ENCODE measurements around the gene GRIN2C. TPM values are rescaled to one million over a fixed set of nuclear protein-coding genes. Genes with fewer than 3 reads are reported as not detected.
"Not testable (repeated sequence)": the region's sequence is repeated elsewhere in the genome, so short reads cannot be mapped to it uniquely, and the experiment has no call there.

Gene GRIN2C
- polyA plus RNA-seq, 3 donors from 2014 or later = 0.66 TPM; not detected in 2

DNA sequence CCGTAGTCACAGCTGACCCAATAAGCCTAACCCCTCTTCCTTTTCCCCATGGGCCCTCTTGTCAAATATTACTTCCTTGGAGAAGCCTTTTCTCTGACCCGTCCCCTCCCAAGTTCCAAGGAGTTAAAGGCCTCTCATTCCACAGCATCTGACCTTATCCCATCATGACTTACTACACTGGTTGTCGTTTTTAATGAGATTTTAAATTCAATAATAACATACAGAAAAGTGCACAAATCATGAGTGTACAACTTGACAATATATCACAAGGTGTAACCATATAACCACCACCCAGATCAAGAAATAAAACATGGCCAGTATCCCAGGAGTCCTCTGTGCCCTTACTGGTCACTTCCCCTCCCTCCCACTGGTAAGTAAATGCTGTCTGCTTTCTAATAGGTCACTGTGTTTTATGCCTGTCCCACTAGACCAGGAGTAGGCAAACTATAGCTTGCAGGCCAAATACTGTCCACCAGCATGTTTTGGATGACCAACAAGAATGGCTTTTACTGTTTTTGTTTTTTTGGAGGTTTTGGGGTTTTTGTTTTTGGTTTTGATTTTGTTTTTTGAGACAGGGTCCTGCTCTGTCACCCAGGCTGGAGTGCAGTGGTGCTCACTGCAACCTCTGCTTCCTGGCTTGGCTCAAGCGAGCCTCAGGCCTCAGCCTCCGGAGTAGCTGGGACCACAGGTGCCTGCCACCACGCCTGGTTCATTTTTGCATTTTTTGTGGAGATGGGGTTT is 14.4 kb upstream of the GRIN2C start:
- Mint-ChIP-seq H3K4me1 (peaks cover 14 to 19% of the 10 kb centered on the region in 2 donors), H3K27ac (peak overlapping the region; percentile 92 to 97 (median 96))
- DNase-seq = no peak

DNA sequence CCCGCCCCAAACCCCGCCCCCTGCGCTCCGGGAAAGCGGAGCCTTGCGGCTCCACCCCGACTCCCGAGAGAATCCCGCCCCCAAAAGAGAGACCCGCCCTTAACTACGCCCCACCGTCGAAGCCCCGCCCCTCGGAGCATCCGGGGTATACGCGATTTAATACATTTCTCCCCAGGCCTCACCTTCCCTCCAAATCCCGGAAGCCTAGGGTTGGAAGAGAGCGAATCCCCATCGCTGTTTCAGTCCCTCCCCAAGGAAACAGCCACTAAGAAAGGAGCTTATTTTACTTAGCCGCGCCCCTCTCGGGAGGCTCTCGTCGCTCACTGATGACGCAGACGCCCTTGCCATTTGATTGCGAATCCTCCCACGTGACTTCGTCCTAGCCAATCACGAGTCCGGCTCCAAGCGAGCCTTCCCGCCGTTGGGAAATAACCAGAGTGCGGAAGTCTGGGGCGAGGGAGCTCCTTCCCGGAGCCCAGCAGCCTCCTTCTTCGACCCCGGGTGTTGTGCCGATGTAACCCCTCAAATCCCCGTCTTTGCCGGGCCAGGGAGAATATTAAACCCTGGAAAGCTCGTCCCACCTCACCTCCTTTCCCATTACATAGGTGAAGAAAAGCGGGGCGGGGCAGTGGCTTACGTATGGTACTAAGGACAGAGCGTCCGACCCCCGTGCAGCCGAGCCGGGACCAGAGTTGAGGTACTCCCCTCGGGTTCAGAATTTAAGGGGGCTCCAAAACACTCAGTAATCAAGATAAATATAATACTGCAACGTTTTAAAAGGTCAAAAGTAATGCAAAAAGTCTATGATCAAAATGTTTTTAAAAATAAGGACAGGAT is 13.6 kb upstream of the GRIN2C start:
- peak overlapping the region; percentile 85 to 93 (median 89) for H3K4me3 Mint-ChIP-seq
- no peaks in the 10 kb centered on the region for H3K36me3 Mint-ChIP-seq
- peaks cover 14 to 19% of the 10 kb centered on the region in 2 donors for H3K4me1 Mint-ChIP-seq
- peaks cover 8 to 11% (median 10%) of the 10 kb centered on the region in 3 donors for H3K27me3 Mint-ChIP-seq (ENCODE audit: low read depth in 3 of 3)
- DNase-seq = peak; percentile 99
- H3K27ac Mint-ChIP-seq = peak overlapping the region; percentile 92 to 97 (median 96)
- no peaks in the 10 kb centered on the region for H3K9me3 Mint-ChIP-seq

More for the DNA sequence above, 14.4 kb upstream of the GRIN2C start:
- peak overlapping the region; percentile 85 to 93 (median 89) for H3K4me3 Mint-ChIP-seq
- H3K9me3 Mint-ChIP-seq = no peaks in the 10 kb centered on the region
- H3K36me3 Mint-ChIP-seq = no peaks in the 10 kb centered on the region
- peaks cover 8 to 11% (median 10%) of the 10 kb centered on the region in 3 donors for H3K27me3 Mint-ChIP-seq (ENCODE audit: low read depth in 3 of 3)

DNA sequence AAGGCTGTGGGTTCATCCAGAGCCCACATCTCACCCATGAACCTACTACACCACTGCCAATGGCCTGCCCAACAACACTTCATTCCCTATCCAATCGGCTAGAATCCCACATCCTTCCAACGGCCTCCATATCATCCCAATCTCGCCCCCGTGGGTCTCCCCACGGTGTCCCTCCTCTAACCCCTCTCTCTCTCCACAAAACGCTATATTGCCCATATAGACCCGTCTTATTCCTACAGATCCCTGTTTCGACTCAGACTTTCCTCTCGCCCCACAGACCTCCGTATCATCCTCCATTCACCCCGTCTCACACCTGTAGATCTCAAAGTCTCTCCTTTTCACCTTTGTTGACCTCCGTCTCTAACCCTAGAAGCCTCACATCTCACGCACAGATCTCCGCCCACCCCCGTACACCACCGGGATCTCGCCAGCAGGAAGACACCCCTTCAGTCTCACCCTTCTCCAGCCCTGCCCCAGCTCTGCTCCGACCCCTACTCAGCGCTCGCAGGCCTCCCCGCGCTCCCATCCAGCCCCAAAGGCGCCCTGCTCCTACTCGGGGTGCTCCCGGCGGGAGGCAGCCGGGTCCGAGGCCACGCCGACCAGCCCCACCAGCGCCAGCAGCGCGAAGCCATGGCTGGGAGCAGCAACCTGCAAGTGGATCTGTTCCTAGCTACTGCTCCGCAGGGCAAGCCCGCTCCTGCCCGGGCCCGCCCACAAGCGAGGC is 12.8 kb upstream of the GRIN2C start, which contains the start of gene FDXR:
TSS of gene FDXR (minus strand) at position 682 of the 724 bp plus-strand sequence. CDS start at position 632, 50 bp downstream.
- Mint-ChIP-seq H3K9me3 (no peaks in the 10 kb centered on the region), H3K36me3 (no peaks in the 10 kb centered on the region), H3K4me1 (peaks cover 14 to 19% of the 10 kb centered on the region in 2 donors), H3K27me3 (ENCODE audit: low read depth in 3 of 3) (peaks cover 8 to 11% (median 10%) of the 10 kb centered on the region in 3 donors), H3K4me3 (peak within 1 kb of the TSS; percentile 85 to 93 (median 89)), H3K27ac (peak within 1 kb of the TSS; percentile 92 to 97 (median 96))
- DNase-seq = no peak

DNA sequence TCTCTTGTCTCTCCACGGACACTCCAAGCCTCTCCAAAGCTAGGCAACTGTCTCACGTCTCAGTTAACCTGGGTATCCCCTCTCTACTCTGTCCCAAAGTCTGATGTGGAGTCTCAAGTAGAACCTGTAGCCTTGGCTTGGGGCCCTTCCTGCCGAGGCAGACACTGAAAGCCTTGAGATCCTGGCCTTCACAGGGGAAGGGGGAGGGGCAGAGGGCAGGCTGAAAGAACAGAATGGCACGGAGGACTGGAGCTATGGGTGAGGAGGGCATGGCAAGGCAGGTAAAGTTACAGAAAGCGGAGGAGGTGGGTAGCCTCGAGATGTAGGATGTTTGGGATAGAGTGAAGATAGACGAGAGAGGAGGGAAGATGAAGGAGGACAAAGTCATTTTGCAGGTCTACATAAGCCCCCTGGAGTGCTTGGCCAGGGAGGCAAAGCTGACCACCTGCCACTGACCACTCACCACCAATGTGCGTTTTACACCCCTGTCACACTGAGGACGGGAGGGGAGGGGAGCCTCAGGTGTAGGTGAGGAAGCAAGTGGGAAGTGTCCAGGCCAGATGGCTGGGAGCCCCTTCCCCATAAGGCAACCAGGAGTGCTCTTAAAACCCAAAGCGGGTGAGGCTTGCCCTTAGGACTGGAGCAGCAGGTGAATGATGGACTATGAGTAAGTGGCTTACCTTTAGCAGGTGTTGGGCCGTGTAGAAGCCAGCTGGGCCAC is 11.8 kb upstream of the GRIN2C start:
- H3K27me3 Mint-ChIP-seq (ENCODE audit: low read depth in 3 of 3) = peaks cover 8 to 10% (median 9%) of the 10 kb centered on the region in 3 donors
- DNase-seq = no peak
- H3K9me3 Mint-ChIP-seq = no peaks in the 10 kb centered on the region
- peak overlapping the region; percentile 20 to 46 (median 30) for H3K4me3 Mint-ChIP-seq
- peak overlapping the region in 1 of 6 donors; percentile 15 for H3K27ac Mint-ChIP-seq
- H3K4me1 Mint-ChIP-seq = peaks cover 14 to 19% of the 10 kb centered on the region in 2 donors
- H3K36me3 Mint-ChIP-seq = no peaks in the 10 kb centered on the region

DNA sequence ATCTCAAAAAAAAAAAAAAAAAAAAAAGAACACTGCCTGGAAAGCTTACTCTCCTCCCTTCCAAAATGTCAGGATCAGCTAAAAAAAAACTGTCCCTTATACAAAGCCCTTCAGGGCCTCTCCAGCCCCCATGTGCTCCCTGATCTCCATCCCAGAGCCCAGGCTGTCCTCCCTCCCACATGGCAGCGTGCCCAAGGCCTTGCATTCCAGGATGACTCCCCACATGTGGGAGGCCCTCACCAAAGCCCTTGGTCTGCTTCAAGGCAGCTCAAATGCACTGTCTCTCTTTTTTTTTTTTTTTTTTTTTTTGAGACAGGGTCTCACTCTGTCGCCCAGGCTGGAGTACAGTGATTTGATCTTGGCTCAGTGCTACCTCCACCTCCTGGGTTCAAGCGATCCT is 10.8 kb upstream of the GRIN2C start:
- Mint-ChIP-seq H3K9me3 (no peaks in the 10 kb centered on the region), H3K36me3 (no peaks in the 10 kb centered on the region), H3K4me1 (peaks cover 14 to 19% of the 10 kb centered on the region in 2 donors), H3K27ac (no peak overlapping the region), H3K27me3 (ENCODE audit: low read depth in 3 of 3) (peaks cover 6 to 10% (median 9%) of the 10 kb centered on the region in 3 donors), H3K4me3 (no peak overlapping the region)
- DNase-seq = no peak

DNA sequence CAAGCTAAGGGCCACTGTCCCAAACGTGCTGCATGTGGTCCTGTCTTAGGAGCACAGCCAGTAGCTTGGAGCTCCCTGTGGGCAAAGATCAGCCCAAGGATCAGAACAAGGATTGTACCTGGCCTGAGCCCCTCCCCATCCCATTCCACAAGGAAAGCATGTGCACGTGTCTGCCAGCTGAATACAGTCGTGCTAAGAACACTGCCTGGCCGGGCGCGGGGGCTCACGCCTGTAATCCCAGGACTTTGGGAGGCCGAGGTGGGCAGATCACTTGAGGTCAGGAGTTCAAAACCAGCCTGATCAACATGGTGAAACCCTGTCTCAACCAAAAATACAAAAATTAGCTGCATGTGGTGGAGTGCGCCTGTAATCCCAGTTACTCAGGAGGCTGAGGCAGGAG is 10.3 kb upstream of the GRIN2C start:
- not testable (repeated sequence) for H3K4me3 Mint-ChIP-seq; H3K9me3 Mint-ChIP-seq; H3K27me3 Mint-ChIP-seq (ENCODE audit: low read depth in 3 of 3); DNase-seq; H3K27ac Mint-ChIP-seq; H3K36me3 Mint-ChIP-seq
- H3K4me1 Mint-ChIP-seq = peaks cover 14 to 21% of the 10 kb centered on the region in 2 donors

DNA sequence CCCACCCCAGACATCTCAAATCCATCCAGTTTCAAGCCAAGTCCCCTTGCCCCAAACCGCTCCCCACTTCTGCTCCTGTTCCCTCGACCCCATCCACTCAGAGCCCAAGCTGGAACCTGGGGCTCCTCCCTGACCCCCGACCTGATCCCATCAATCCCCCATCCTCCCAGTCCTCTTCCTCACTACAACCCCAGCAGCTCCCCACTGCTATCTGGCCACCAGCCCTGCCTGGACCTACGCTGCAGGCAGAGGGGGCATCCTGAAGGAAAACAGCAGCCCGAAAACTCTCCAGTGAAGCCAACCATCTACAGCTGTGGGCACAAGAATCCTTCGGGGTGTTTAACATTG is 9.2 kb upstream of the GRIN2C start:
- H3K27me3 Mint-ChIP-seq (ENCODE audit: low read depth in 3 of 3) = peaks cover 8 to 12% (median 9%) of the 10 kb centered on the region in 3 donors
- no peak overlapping the region for H3K27ac Mint-ChIP-seq
- peaks cover 0 to 3% (median 0%) of the 10 kb centered on the region in 3 donors for H3K36me3 Mint-ChIP-seq
- no peak overlapping the region for H3K4me3 Mint-ChIP-seq
- DNase-seq = no peak
- no peaks in the 10 kb centered on the region for H3K9me3 Mint-ChIP-seq
- peaks cover 11 to 23% of the 10 kb centered on the region in 2 donors for H3K4me1 Mint-ChIP-seq

DNA sequence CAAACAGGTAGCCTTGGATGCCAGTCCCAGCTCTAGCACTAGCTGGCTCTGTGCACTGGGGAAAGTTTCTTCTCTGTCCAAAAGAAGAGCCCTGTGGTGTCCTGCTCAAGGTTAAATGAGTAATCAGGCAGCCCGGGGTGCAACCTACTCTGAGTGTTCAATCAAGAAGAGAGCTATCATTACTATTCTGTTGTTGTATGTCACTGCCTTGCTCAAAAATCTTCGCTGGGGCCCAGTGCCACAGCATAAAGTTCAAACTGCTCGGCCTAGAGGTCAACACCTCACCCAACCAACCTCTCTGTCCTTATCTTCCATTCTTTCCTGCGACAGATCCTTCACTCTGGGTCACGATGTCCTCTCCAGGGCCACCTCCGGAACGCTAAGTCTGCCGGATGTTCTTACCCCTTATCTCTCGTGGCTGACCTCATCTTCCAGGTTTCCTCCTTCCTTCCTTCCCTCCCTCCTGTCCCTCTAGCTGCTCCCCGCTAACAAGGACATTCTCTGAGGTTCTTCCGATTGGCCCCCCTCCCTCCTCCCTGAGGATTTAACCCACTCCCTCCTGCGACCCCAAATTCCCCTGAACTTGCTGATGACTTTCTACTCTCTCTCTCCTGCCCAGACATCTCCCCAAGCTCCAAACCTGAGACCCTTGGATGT is 8.7 kb upstream of the GRIN2C start:
- Mint-ChIP-seq H3K9me3 (no peaks in the 10 kb centered on the region), H3K36me3 (peaks cover 0 to 3% (median 0%) of the 10 kb centered on the region in 3 donors), H3K4me1 (peaks cover 8 to 19% of the 10 kb centered on the region in 2 donors), H3K27me3 (ENCODE audit: low read depth in 3 of 3) (peaks cover 8 to 13% (median 9%) of the 10 kb centered on the region in 3 donors), H3K4me3 (no peak overlapping the region), H3K27ac (no peak overlapping the region)
- DNase-seq = no peak

DNA sequence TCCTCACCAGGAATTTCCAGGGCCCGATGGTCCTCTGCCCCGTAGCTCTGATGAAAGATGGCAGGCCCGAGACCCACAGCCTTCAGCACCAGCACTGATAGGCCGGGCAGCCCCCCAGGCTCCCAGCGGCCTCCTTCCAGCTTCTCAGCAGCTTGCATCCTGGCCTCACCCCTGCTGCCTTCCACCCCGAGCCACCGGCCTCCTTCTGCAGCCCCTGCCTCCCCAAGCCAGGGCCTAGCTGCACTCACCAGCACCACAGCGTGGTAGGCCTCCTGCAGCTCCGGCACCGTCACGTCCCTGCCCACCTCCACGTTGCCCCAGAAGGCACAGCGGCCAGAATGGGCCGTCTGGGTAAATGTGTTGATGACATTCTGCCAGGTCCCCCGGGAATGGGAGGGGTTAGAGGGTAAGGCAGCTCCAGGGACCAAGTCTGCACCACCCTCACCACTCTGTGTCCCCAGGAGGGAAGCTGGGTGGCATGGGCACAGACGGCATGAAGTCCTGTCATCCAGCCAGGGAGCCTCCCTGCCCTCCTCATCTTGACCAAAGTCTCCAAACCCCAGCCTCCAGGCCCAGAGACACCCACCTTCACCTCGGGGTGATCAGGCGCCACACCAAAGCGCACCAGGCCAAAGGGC is 6.6 kb upstream of the GRIN2C start:
- Mint-ChIP-seq H3K36me3 (peaks cover 0 to 3% (median 0%) of the 10 kb centered on the region in 3 donors), H3K27ac (no peak overlapping the region), H3K4me3 (no peak overlapping the region), H3K27me3 (ENCODE audit: low read depth in 3 of 3) (peaks cover 4 to 18% (median 9%) of the 10 kb centered on the region in 3 donors), H3K9me3 (no peaks in the 10 kb centered on the region), H3K4me1 (peaks cover 0 to 11% of the 10 kb centered on the region in 2 donors)
- no peak for DNase-seq

DNA sequence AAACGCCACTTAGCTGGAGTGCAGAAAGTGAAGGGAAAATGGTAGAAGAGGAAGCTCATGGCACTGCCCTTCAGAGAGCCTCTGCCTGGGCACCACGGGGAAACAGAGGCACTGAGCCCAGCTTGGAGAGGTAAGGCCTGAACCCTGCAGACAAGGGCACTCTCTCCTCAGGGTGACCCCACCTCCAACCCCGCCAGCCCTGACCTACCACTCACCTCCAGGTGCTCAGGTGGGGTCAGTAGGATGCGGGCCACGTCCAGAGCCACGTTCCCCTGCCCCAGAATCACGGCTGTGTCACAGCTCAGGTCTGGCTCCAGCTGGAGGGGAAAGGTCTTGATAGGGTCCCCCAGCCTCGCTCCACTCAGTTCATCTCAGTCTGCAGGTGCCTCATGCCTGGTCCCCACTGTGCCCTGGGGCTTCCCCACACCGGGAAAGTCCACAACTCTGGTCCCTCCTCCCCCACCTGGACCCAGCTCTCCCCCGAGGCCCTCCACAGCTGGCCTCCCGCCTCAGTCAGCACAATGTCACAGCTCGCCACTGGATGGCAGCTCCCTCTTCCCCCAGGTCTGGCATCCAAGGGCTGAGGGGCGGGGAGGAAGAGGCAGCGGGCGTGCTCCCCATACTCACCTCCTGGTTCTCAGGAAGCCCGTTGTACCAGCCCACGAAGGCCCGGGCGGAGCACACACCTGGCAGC is 6.0 kb upstream of the GRIN2C start:
- Mint-ChIP-seq H3K4me1 (peaks cover 0 to 13% of the 10 kb centered on the region in 2 donors), H3K4me3 (no peak overlapping the region), H3K36me3 (peaks cover 0 to 3% (median 0%) of the 10 kb centered on the region in 3 donors), H3K27ac (no peak overlapping the region), H3K9me3 (no peaks in the 10 kb centered on the region), H3K27me3 (ENCODE audit: low read depth in 3 of 3) (peaks cover 4 to 15% (median 9%) of the 10 kb centered on the region in 3 donors)
- DNase-seq = no peak

DNA sequence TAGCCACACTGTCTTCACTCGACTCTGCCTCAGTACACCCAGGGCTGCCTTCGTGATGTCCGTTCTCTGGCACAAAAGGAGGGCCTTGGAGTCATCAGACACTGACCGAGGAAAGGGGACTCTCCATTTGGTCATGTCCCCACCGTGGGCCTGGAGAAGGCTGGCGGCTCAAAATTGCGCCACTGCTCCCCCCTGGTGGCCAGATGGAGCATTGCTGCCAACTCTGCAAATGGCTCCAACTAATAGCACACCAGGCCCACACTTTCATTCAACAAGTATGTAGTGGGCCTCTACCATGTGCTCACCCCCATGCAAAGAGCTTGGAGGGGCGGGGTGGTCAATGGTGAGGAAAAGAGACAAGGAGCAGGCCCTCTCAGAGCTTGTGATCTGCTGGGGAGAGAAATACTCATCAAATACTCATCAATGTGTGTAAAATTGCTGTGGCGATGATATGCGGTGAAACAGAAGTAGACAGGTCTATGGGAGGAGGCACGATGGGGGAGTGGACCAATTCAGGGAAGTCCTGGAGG is 5.2 kb upstream of the GRIN2C start:
- peaks cover 6 to 16% (median 9%) of the 10 kb centered on the region in 3 donors for H3K27me3 Mint-ChIP-seq (ENCODE audit: low read depth in 3 of 3)
- no peaks in the 10 kb centered on the region for H3K9me3 Mint-ChIP-seq
- H3K4me1 Mint-ChIP-seq = peaks cover 0 to 15% of the 10 kb centered on the region in 2 donors
- no peak overlapping the region for H3K27ac Mint-ChIP-seq
- peak; percentile 59 to 67 (median 65) for DNase-seq
- H3K4me3 Mint-ChIP-seq = no peak overlapping the region
- H3K36me3 Mint-ChIP-seq = peaks cover 0 to 3% (median 0%) of the 10 kb centered on the region in 3 donors
